ENCODE data around the gene RPRD1A. TPM values are rescaled to one million over a fixed set of nuclear protein-coding genes. Genes with fewer than 3 reads are reported as not detected.
A peak's percentile ranks its signal among the peaks of the same experiment; 100 is the strongest.
"Not testable (repeated sequence)": the region's sequence is repeated elsewhere in the genome, so short reads cannot be mapped to it uniquely, and the experiment has no call there.

Gene RPRD1A
- total RNA-seq, 1 experiment from 2014 or later: 101 TPM

- Histone ChIP-seq H3K36me3 (replicated peaks; ENCODE audit: control insufficient read depth, insufficient read depth, low read length) (peaks cover 10% of the 10 kb centered on the region), H3K4me3 (ENCODE audit: insufficient read depth, low read depth, low read length) (no peak overlapping the region), H3K27me3 (ENCODE audit: control insufficient read depth, insufficient read depth, low read length) (no peaks in the 10 kb centered on the region)
- no peak for DNase-seq
These were observed 84.8 kb downstream of the RPRD1A start for GRCh38 chr18:35982409-35983114.

DNA sequence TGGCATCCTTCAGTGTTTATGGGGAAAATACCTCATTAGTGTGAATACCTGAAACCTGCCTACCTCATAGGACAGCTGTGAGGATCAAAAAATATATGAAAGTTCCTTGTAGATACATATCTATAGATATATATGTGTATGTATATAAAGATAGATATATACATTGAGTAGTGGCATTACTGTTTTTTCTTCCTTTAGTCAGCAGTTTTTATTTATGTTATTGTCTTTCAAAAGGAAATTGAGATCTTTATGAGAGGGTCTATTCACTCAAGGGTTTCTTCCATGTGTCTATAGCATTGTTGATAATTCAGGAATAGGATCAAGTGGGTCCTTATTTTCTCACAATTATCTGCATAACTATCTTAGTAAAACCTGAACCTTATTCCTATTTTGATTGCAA, 88.2 kb downstream of the RPRD1A start:
- Histone ChIP-seq H3K36me3 (replicated peaks; ENCODE audit: control insufficient read depth, insufficient read depth, low read length) (peaks cover 21% of the 10 kb centered on the region), H3K4me3 (ENCODE audit: insufficient read depth, low read depth, low read length) (no peak overlapping the region), H3K27me3 (ENCODE audit: control insufficient read depth, insufficient read depth, low read length) (no peaks in the 10 kb centered on the region)
- DNase-seq: no peak

GRCh38 chr18:35974181-35974580, 93.2 kb downstream of the RPRD1A start:
- no peak for DNase-seq
- H3K4me3 ChIP-seq (ENCODE audit: insufficient read depth, low read depth, low read length): no peak overlapping the region
- H3K36me3 ChIP-seq (replicated peaks; ENCODE audit: control insufficient read depth, insufficient read depth, low read length): peaks cover 23% of the 10 kb centered on the region
- no peaks in the 10 kb centered on the region for H3K27me3 ChIP-seq (ENCODE audit: control insufficient read depth, insufficient read depth, low read length)

DNA sequence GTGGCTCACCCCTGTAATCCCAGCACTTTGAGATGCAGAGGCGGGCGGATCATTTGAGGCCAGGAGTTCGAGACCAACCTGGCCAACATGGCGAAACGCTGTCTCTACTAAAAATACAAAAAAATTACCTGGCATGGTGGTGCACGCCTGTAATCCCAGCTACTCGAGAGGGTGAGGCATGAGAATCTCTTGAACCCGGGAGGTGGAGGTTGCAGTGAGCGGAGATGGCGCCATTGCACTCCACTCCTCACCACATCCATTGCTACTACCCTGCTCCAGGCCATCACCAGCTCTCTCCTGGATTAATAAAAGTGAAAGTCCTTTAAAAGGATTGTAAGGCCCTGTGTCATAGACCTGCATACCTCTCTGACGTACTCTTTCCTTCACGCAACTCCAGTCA, 93.7 kb downstream of the RPRD1A start:
- Histone ChIP-seq H3K27me3 (ENCODE audit: control insufficient read depth, insufficient read depth, low read length) (no peaks in the 10 kb centered on the region), H3K4me3 (ENCODE audit: insufficient read depth, low read depth, low read length) (no peak overlapping the region), H3K36me3 (replicated peaks; ENCODE audit: control insufficient read depth, insufficient read depth, low read length) (peaks cover 23% of the 10 kb centered on the region)
- no peak for DNase-seq

GRCh38 chr18:35972197-35973000, 95.0 kb downstream of the RPRD1A start, which contains the start of gene RMP24:
Gene RMP24 (plus strand): TSS chr18:35972679.
- DNase-seq: peak; percentile 97
- H3K36me3 ChIP-seq (replicated peaks; ENCODE audit: control insufficient read depth, insufficient read depth, low read length): peaks cover 14% of the 10 kb centered on the region
- peak within 1 kb of the TSS; percentile 98 for H3K4me3 ChIP-seq (ENCODE audit: insufficient read depth, low read depth, low read length)
- H3K27me3 ChIP-seq (ENCODE audit: control insufficient read depth, insufficient read depth, low read length): no peaks in the 10 kb centered on the region

- no peaks in the 10 kb centered on the region for H3K27me3 ChIP-seq (ENCODE audit: control insufficient read depth, insufficient read depth, low read length)
- H3K36me3 ChIP-seq (replicated peaks; ENCODE audit: control insufficient read depth, insufficient read depth, low read length): peaks cover 12% of the 10 kb centered on the region
- peak; percentile 31 for DNase-seq
- H3K4me3 ChIP-seq (ENCODE audit: insufficient read depth, low read depth, low read length): peak overlapping the region; percentile 98
These were observed 95.6 kb downstream of the RPRD1A start for GRCh38 chr18:35971661-35972196.

DNA sequence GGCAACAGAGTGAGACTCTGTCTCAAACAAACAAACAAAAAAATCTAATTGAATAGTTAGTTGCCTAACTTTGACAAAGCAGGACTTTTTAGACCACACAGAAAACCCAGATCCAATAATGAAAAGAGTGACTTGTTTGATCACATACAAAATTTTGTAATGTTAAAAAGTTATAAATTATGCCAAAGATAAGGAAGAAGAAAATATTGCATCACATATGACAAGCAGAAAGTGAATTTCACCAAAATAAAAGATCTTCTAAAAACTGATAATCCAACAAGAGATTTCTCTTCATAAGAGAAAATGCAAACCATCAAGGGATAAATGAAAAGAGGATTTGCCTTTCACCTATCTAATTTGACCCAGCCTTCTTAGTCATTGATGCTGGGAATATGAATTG, 97.7 kb downstream of the RPRD1A start:
- DNase-seq: no peak
- Histone ChIP-seq H3K4me3 (ENCODE audit: insufficient read depth, low read depth, low read length) (no peak overlapping the region), H3K36me3 (replicated peaks; ENCODE audit: control insufficient read depth, insufficient read depth, low read length) (peaks cover 4% of the 10 kb centered on the region), H3K27me3 (ENCODE audit: control insufficient read depth, insufficient read depth, low read length) (no peaks in the 10 kb centered on the region)

- DNase-seq: no peak
- no peak overlapping the region for H3K4me3 ChIP-seq (ENCODE audit: insufficient read depth, low read depth, low read length)
- no peaks in the 10 kb centered on the region for H3K27me3 ChIP-seq (ENCODE audit: control insufficient read depth, insufficient read depth, low read length)
- no peaks in the 10 kb centered on the region for H3K36me3 ChIP-seq (replicated peaks; ENCODE audit: control insufficient read depth, insufficient read depth, low read length)
These were observed 99.0 kb downstream of the RPRD1A start for GRCh38 chr18:35968278-35968880.

- not testable (repeated sequence) for H3K27me3 ChIP-seq (ENCODE audit: control insufficient read depth, insufficient read depth, low read length); DNase-seq; H3K4me3 ChIP-seq (ENCODE audit: insufficient read depth, low read depth, low read length); H3K36me3 ChIP-seq (replicated peaks; ENCODE audit: control insufficient read depth, insufficient read depth, low read length)
These were observed 99.5 kb downstream of the RPRD1A start for GRCh38 chr18:35967866-35968265.

DNA sequence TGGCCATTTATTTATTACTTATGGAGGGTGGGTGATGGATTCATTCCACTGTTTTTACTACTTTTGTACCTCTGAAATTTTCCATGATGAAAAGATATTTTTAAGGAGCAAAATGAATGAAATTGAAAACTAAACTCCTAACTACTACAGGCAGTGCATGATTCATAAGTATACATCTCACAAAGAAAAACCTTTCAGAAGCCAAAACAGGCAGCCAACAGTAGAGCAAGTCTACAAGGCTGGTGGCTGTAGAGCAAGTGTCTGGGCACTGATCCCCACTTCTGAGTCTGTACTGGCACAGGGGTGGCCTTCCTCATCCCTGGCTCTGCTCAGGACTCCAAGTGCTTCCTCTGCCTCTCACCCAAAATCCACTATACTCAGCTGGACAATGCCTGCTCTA, 103.0 kb downstream of the RPRD1A start:
- H3K4me3 ChIP-seq (ENCODE audit: insufficient read depth, low read depth, low read length): no peak overlapping the region
- DNase-seq: no peak
- H3K27me3 ChIP-seq (ENCODE audit: control insufficient read depth, insufficient read depth, low read length): no peaks in the 10 kb centered on the region
- H3K36me3 ChIP-seq (replicated peaks; ENCODE audit: control insufficient read depth, insufficient read depth, low read length): no peaks in the 10 kb centered on the region

DNA sequence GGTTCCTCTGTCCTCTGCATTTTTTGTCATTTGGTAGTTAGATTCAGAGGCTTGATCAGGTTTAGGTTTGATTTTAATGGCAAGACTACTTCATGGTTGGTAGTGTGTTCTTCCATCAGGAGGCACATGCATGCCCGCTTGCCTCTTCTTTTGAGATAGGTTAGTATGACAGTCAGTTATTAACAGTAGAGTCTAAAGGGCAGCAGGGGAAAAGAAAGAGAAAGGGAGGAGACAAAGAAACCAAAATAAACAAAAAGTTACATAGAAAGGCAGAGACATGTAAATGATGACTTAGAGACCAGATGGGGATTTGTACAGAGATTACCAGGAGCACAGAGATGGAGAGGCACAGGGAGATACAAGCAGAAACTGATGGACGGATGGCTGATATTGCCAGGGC, 105.0 kb downstream of the RPRD1A start:
- no peaks in the 10 kb centered on the region for H3K27me3 ChIP-seq (ENCODE audit: control insufficient read depth, insufficient read depth, low read length)
- no peak overlapping the region for H3K4me3 ChIP-seq (ENCODE audit: insufficient read depth, low read depth, low read length)
- DNase-seq: no peak
- no peaks in the 10 kb centered on the region for H3K36me3 ChIP-seq (replicated peaks; ENCODE audit: control insufficient read depth, insufficient read depth, low read length)

DNA sequence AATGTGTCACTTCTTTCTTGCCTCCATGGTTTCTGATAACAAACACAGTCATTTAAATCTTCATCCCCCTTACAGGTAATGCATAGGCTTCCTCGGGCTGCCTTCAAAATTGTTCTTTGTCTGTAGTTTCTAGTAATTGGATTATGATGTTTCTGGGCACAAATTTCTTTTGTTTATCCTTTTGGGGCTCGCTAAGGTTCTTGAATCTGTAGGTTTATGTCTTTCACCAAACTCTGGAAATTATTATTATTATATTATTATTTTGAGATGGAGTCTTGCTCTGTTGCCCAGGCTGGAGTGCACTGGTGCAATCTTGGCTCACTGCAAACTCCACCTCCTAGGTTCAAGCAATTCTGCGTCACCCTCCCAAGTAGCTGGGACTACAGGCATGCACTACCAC, 111.1 kb downstream of the RPRD1A start:
- no peak for DNase-seq
- Histone ChIP-seq H3K36me3 (replicated peaks; ENCODE audit: control insufficient read depth, insufficient read depth, low read length) (no peaks in the 10 kb centered on the region), H3K27me3 (ENCODE audit: control insufficient read depth, insufficient read depth, low read length) (no peaks in the 10 kb centered on the region), H3K4me3 (ENCODE audit: insufficient read depth, low read depth, low read length) (no peak overlapping the region)

- Histone ChIP-seq H3K36me3 (replicated peaks; ENCODE audit: control insufficient read depth, insufficient read depth, low read length) (no peaks in the 10 kb centered on the region), H3K4me3 (ENCODE audit: insufficient read depth, low read depth, low read length) (no peak overlapping the region), H3K27me3 (ENCODE audit: control insufficient read depth, insufficient read depth, low read length) (no peaks in the 10 kb centered on the region)
- no peak for DNase-seq
These were observed 113.7 kb downstream of the RPRD1A start for GRCh38 chr18:35953688-35954087.

- no peak overlapping the region for H3K4me3 ChIP-seq (ENCODE audit: insufficient read depth, low read depth, low read length)
These were observed 116.8 kb downstream of the RPRD1A start for GRCh38 chr18:35950628-35950982.

More at GRCh38 chr18:35950628-35950982, 116.8 kb downstream of the RPRD1A start:
- DNase-seq: no peak
- Histone ChIP-seq H3K36me3 (replicated peaks; ENCODE audit: control insufficient read depth, insufficient read depth, low read length) (no peaks in the 10 kb centered on the region; the same call in 1 of the 2 replicates), H3K27me3 (ENCODE audit: control insufficient read depth, insufficient read depth, low read length) (no peaks in the 10 kb centered on the region)

Measured in H7 (cell line).